ENCODE data around the gene DEF6. TPM values are rescaled to one million over a fixed set of nuclear protein-coding genes. Genes with fewer than 3 reads are reported as not detected.

The DEF6 gene
- total and polyA plus RNA-seq, 3 experiments from 2014 or later = 71.2 to 183 (median 73.0) TPM

GRCh38 chr6:35362200-35362599 lies 64.6 kb downstream of the DEF6 start:
- H3K27ac Mint-ChIP-seq = peak overlapping the region in 3 of 8 donors; percentile 20 to 88 (median 34)
- H3K36me3 Mint-ChIP-seq = peaks cover 5 to 41% (median 6%) of the 10 kb centered on the region in 3 donors
- ChIA-PET CTCF (no interaction called here), POLR2A (no interaction called here)
- H3K4me3 Mint-ChIP-seq = no peak overlapping the region
- H3K4me3 ChIP-seq (ENCODE audit: low read length) = no peak overlapping the region
- H3K4me1 ChIP-seq (ENCODE audit: insufficient read depth, low read length) = peaks cover 24% of the 10 kb centered on the region
- peaks cover 2% of the 10 kb centered on the region for H3K36me3 ChIP-seq (ENCODE audit: insufficient read depth, low read length)
- H3K9me3 ChIP-seq (ENCODE audit: low read length) = no peaks in the 10 kb centered on the region
- H3K27me3 Mint-ChIP-seq = no peaks in the 10 kb centered on the region
- H3K9me3 Mint-ChIP-seq = no peaks in the 10 kb centered on the region
- no peak for DNase-seq
- no peak overlapping the region for H3K27ac ChIP-seq (ENCODE audit: low read depth, low read length)
- peaks cover 35 to 69% (median 65%) of the 10 kb centered on the region in 3 donors for H3K4me1 Mint-ChIP-seq
- no peaks in the 10 kb centered on the region for H3K27me3 ChIP-seq (ENCODE audit: insufficient read depth, low read length, poor library complexity, severe bottlenecking)

- H3K9me3 ChIP-seq (ENCODE audit: low read length) = no peaks in the 10 kb centered on the region
- peaks cover 39 to 74% (median 70%) of the 10 kb centered on the region in 3 donors for H3K4me1 Mint-ChIP-seq
Measured at GRCh38 chr6:35363293-35363750, 65.7 kb downstream of the DEF6 start.

DNA sequence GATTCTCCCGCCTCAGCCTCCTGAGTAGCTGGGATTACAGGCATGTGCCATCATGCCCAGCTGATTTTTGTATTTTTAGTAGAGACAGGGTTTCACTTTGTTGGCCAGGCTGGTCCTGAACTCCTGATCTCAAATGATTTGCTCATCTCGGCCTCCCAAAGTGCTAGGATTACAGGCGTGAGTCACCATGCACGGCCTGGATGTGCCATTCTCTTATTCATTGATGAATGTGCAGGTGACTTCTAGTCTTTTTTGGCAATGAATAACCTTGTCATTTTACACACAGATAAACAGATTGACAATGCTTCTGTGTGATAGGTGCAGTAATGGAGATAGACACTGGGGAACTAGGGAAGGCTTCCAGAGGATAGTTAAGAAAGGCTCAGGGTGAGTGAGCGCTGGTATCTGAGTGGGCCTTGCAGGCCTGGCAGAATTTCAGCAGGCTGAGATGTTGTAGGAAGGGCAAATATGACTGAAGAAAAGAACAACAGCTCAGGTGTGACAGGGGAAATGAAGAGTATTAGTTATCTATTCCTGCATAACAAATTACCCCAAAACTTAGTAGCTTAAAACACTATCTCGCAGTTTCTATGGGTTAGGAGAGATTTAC lies 68.1 kb downstream of the DEF6 start:
- Mint-ChIP-seq H3K9me3 (no peaks in the 10 kb centered on the region), H3K36me3 (peaks cover 5 to 12% (median 8%) of the 10 kb centered on the region in 3 donors), H3K27me3 (no peaks in the 10 kb centered on the region), H3K4me3 (peak overlapping the region in 1 of 7 donors; percentile 60), H3K4me1 (peaks cover 53 to 75% (median 74%) of the 10 kb centered on the region in 3 donors), H3K27ac (peak overlapping the region in 7 of 8 donors; percentile 15 to 76 (median 51))
- H3K36me3 ChIP-seq (ENCODE audit: insufficient read depth, low read length) = no peaks in the 10 kb centered on the region
- ChIA-PET POLR2A (interaction anchor here (1.6 kb wide), 1 partner anchor 17 kb away, joined by 5 read pairs; no protein-coding TSS in a partner anchor), CTCF (interaction anchor here (0.8 kb wide), 1 partner anchor 71 kb away, joined by 3 read pairs; no protein-coding TSS in a partner anchor)
- H3K4me3 ChIP-seq (ENCODE audit: low read length) = no peak overlapping the region
- no peaks in the 10 kb centered on the region for H3K27me3 ChIP-seq (ENCODE audit: insufficient read depth, low read length, poor library complexity, severe bottlenecking)
- no peaks in the 10 kb centered on the region for H3K9me3 ChIP-seq (ENCODE audit: low read length)
- no peak overlapping the region for H3K27ac ChIP-seq (ENCODE audit: low read depth, low read length)
- peaks cover 44% of the 10 kb centered on the region for H3K4me1 ChIP-seq (ENCODE audit: insufficient read depth, low read length)
- DNase-seq = no peak

More at GRCh38 chr6:35363293-35363750, 65.7 kb downstream of the DEF6 start:
- CTCF ChIA-PET = interaction anchor here (1.8 kb wide), 1 partner anchor 21 kb away, joined by 7 read pairs; the partner anchor contains the start of gene PPARD
- peaks cover 27% of the 10 kb centered on the region for H3K4me1 ChIP-seq (ENCODE audit: insufficient read depth, low read length)
- Mint-ChIP-seq H3K36me3 (peaks cover 5 to 30% (median 6%) of the 10 kb centered on the region in 3 donors), H3K9me3 (no peaks in the 10 kb centered on the region), H3K27ac (peak overlapping the region in 4 of 8 donors; percentile 13 to 76 (median 64)), H3K4me3 (no peak overlapping the region), H3K27me3 (no peaks in the 10 kb centered on the region)
- H3K4me3 ChIP-seq (ENCODE audit: low read length) = no peak overlapping the region
- DNase-seq = no peak
- POLR2A ChIA-PET = interaction anchor here (0.7 kb wide), 1 partner anchor 22 kb away, joined by 4 read pairs; no protein-coding TSS in a partner anchor
- H3K27ac ChIP-seq (ENCODE audit: low read depth, low read length) = peak overlapping the region; percentile 67
- H3K36me3 ChIP-seq (ENCODE audit: insufficient read depth, low read length) = no peaks in the 10 kb centered on the region
- no peaks in the 10 kb centered on the region for H3K27me3 ChIP-seq (ENCODE audit: insufficient read depth, low read length, poor library complexity, severe bottlenecking)

DNA sequence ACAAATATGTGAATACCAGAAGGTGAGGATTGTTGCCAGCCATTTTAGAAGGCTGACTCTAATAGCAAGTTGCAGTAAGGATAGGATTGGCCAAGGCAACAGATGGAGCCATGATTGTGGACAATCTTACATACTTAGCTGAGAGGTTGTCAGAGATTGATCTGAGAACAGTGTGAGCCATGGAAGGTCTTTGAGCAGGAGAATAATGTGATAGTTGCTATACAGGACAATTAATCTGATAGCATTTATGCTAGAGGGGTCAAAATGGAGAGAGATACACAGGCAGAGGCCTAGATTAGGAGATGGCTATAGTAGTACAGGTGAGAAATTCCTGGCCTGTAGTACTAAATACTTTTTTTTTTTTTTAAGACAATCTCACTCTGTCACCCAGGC lies 68.6 kb downstream of the DEF6 start:
- H3K27me3 ChIP-seq (ENCODE audit: insufficient read depth, low read length, poor library complexity, severe bottlenecking) = no peaks in the 10 kb centered on the region
- no peak overlapping the region for H3K4me3 ChIP-seq (ENCODE audit: low read length)
- Mint-ChIP-seq H3K4me1 (peaks cover 56 to 75% (median 74%) of the 10 kb centered on the region in 3 donors), H3K27me3 (no peaks in the 10 kb centered on the region), H3K27ac (peak overlapping the region in 4 of 8 donors; percentile 15 to 76 (median 44)), H3K36me3 (peaks cover 5 to 8% (median 8%) of the 10 kb centered on the region in 3 donors), H3K4me3 (no peak overlapping the region), H3K9me3 (no peaks in the 10 kb centered on the region)
- no peak overlapping the region for H3K27ac ChIP-seq (ENCODE audit: low read depth, low read length)
- H3K4me1 ChIP-seq (ENCODE audit: insufficient read depth, low read length) = peaks cover 49% of the 10 kb centered on the region
- ChIA-PET POLR2A (interaction anchor here (1.6 kb wide), 1 partner anchor 17 kb away, joined by 5 read pairs; no protein-coding TSS in a partner anchor), CTCF (no interaction called here)
- DNase-seq = no peak
- no peaks in the 10 kb centered on the region for H3K36me3 ChIP-seq (ENCODE audit: insufficient read depth, low read length)
- H3K9me3 ChIP-seq (ENCODE audit: low read length) = no peaks in the 10 kb centered on the region

DNA sequence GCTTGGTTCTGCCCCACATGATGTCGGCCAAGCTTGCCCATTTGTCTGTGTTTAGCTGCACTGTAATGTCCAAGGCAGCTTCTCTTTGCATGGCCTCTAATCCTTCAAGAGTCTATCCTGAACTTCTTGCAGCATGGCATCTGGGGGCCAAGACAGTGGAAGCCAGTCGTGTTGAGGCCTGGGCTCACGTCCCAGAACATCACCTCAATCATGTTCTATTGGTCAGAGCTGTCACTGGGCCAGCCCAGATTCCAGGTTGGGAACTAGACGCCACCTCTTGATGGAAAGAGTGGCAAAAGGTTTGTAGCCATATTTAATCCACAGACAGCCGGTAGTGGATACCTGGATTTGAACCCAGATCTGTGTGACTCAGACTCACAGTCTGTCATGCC lies 70.0 kb downstream of the DEF6 start:
- H3K27me3 ChIP-seq (ENCODE audit: insufficient read depth, low read length, poor library complexity, severe bottlenecking) = no peaks in the 10 kb centered on the region
- DNase-seq = no peak
- Mint-ChIP-seq H3K36me3 (peaks cover 5 to 11% (median 5%) of the 10 kb centered on the region in 3 donors), H3K27ac (peak overlapping the region in 6 of 8 donors; percentile 6 to 72 (median 50)), H3K4me3 (no peak overlapping the region), H3K9me3 (no peaks in the 10 kb centered on the region), H3K27me3 (no peaks in the 10 kb centered on the region), H3K4me1 (peaks cover 59 to 75% (median 71%) of the 10 kb centered on the region in 3 donors)
- H3K9me3 ChIP-seq (ENCODE audit: low read length) = no peaks in the 10 kb centered on the region
- H3K4me3 ChIP-seq (ENCODE audit: low read length) = no peak overlapping the region
- ChIA-PET CTCF (interaction anchor here (1.1 kb wide), 1 partner anchor 82 kb away, joined by 3 read pairs; no protein-coding TSS in a partner anchor), POLR2A (no interaction called here)
- peaks cover 50% of the 10 kb centered on the region for H3K4me1 ChIP-seq (ENCODE audit: insufficient read depth, low read length)
- H3K36me3 ChIP-seq (ENCODE audit: insufficient read depth, low read length) = no peaks in the 10 kb centered on the region
- no peak overlapping the region for H3K27ac ChIP-seq (ENCODE audit: low read depth, low read length)

DNA sequence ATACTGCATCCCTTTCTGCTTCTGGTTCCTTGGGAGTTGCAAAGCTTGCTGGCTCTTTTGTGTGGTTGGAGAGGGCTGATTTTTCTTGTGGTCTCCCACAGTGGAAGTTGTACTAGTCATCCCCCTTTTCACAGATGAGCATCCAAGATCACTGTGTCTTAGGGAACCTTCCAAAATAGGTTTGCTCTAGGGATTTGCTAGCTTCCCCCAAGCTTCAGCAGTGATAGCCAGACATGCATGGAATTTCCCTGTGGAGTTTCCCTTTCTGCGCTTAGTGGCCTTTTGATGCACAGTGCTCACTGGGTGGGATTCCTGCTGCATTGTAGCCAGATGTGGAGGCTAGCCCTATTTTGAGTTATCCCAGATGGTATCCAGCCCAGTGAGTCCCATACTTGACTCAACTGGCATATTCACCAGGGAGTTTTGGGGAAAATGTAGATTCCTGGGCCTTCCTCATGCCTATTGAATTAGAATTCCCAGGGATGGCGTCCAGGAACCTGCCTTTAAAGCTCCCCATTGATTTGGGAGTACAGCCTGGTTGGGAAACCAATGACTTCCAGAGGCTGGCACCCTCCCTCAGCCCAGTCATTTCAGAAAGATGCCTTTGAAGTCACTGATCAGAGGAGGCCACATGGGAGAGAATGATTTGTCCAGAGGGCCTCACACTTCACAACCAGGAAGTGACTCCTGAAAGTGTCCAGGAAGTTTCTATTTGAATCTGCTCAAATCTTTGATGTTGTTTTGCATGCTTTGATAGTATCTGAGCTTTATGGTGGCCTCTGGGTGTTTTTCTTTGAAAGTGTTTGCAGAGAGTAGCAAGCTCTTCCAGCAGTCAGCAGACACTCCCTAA lies 70.6 kb downstream of the DEF6 start:
- ChIA-PET POLR2A (interaction anchor here (1.0 kb wide), 1 partner anchor 83 kb away, joined by 3 read pairs; the partner anchor contains the start of gene FANCE), CTCF (interaction anchor here (1.1 kb wide), 1 partner anchor 81 kb away, joined by 3 read pairs; no protein-coding TSS in a partner anchor)
- no peak overlapping the region for H3K4me3 ChIP-seq (ENCODE audit: low read length)
- no peaks in the 10 kb centered on the region for H3K9me3 ChIP-seq (ENCODE audit: low read length)
- Mint-ChIP-seq H3K36me3 (peaks cover 5 to 11% (median 6%) of the 10 kb centered on the region in 3 donors), H3K9me3 (no peaks in the 10 kb centered on the region), H3K4me1 (peaks cover 57 to 74% (median 69%) of the 10 kb centered on the region in 3 donors), H3K4me3 (peak overlapping the region in 4 of 7 donors; percentile 12 to 46 (median 30)), H3K27me3 (no peaks in the 10 kb centered on the region), H3K27ac (peak overlapping the region; percentile 9 to 77 (median 56))
- no peak overlapping the region for H3K27ac ChIP-seq (ENCODE audit: low read depth, low read length)
- peak in 1 of 5 donors; percentile 14 for DNase-seq
- H3K36me3 ChIP-seq (ENCODE audit: insufficient read depth, low read length) = no peaks in the 10 kb centered on the region
- no peaks in the 10 kb centered on the region for H3K27me3 ChIP-seq (ENCODE audit: insufficient read depth, low read length, poor library complexity, severe bottlenecking)
- peaks cover 45% of the 10 kb centered on the region for H3K4me1 ChIP-seq (ENCODE audit: insufficient read depth, low read length)

DNA sequence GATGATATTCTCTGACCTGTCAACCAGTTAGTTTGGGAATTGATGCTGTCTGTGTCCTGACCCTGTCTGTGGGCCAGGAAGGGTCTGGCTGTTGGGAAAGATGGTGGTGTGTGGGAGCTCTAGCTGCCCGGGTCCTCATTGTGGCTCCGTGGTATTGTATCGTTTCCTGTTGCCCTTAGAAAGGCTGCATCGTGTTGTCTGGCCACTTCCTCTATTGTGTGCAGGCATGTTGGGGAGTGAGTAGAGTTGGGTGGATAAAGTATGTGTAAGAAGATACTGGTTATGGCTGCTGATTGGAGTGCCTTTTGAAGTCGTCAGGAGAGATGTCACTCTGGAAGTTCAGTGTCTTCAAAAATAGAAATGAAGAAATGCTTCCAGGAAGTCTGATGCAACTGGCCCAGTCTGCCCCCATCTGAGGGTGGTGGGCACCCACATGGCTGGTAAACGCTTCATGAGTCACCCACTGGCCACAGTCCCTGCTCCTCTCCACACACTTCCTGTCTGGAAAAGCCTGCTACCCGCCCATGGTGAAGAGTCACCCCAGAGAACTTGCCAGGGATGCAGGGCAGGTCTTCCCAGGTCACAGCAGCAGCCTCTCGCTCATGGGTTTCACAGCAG lies 72.6 kb downstream of the DEF6 start:
- ChIA-PET POLR2A (no interaction called here), CTCF (no interaction called here)
- peaks cover 55 to 72% (median 71%) of the 10 kb centered on the region in 3 donors for H3K4me1 Mint-ChIP-seq
- peaks cover 6 to 13% (median 7%) of the 10 kb centered on the region in 3 donors for H3K36me3 Mint-ChIP-seq
- DNase-seq = no peak
- H3K9me3 Mint-ChIP-seq = no peaks in the 10 kb centered on the region
- Histone ChIP-seq H3K4me1 (ENCODE audit: insufficient read depth, low read length) (peaks cover 45% of the 10 kb centered on the region), H3K27me3 (ENCODE audit: insufficient read depth, low read length, poor library complexity, severe bottlenecking) (no peaks in the 10 kb centered on the region), H3K27ac (ENCODE audit: low read depth, low read length) (no peak overlapping the region), H3K4me3 (ENCODE audit: low read length) (peak overlapping the region; percentile 1), H3K36me3 (ENCODE audit: insufficient read depth, low read length) (no peaks in the 10 kb centered on the region), H3K9me3 (ENCODE audit: low read length) (no peaks in the 10 kb centered on the region)
- no peaks in the 10 kb centered on the region for H3K27me3 Mint-ChIP-seq
- H3K27ac Mint-ChIP-seq = peak overlapping the region; percentile 7 to 90 (median 68)
- H3K4me3 Mint-ChIP-seq = peak overlapping the region in 6 of 7 donors; percentile 64 to 78 (median 73)
